Kidney epithelial cell (primary cell): Measurements from ENCODE around the gene PTPRD. TPM values are rescaled to one million over a fixed set of nuclear protein-coding genes. Genes with fewer than 3 reads are reported as not detected.

ENCODE experiments used
- DNase-seq: peaks from one replicate; pipeline ENCODE4 v3.0.0-alpha.2; 2010; ENCODE audit warnings: low read depth
- H3K27me3 ChIP-seq: 2 replicates; pipeline ENCODE4 v1.6.0; 2011; ENCODE audit warnings: low read length; ENCODE audit not compliant: control insufficient read depth, insufficient read depth
- H3K36me3 ChIP-seq: 2 replicates; pipeline ENCODE4 v1.5.1; 2011; ENCODE audit warnings: low read length; ENCODE audit not compliant: control insufficient read depth, insufficient read depth
- H3K4me3 ChIP-seq: 2 replicates; pipeline ENCODE4 v1.5.1; 2011; ENCODE audit warnings: low read depth, mild to moderate bottlenecking, control low read depth, low read length
- total RNA-seq: library from RNA; depleted of rRNA; stranded (reverse); fragments of >200 nt; gene quantifications from 2 replicates; pipeline ENCODE4 v1.2.3, GENCODE V29; 2015
- TF ChIP-seq, protein P1 (sequence below): IDR thresholded peaks from 2 replicates; pipeline ENCODE4 v1.5.1; 2011; ENCODE audit warnings: mild to moderate bottlenecking, moderate library complexity, low read length, control low read depth, inconsistent platforms; ENCODE audit not compliant: insufficient read depth, poor library complexity, severe bottlenecking

PTPRD gene
- total RNA-seq, 1 donor from 2014 or later = 18.8 TPM

DNA sequence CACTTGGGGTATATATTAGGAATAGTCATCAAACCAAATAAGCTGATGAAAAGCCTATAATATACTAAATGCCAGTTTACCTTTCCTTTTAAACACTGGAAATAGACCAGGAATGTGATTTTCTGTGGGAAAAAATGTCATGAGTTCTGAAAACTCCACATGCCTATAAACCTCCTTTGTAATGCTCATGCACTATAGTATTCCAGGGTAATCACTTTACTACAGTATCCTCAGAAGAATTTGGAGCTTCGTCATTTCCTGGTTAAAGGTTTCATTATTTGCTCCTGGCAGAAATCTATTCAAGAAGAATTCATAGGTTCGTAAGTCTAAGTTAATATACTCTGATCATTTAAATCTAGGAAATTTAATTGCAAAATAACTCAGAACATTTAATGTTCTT is 1736.5 kb downstream of the PTPRD start:
- no peak for DNase-seq
- Histone ChIP-seq H3K36me3 (no peaks in the 10 kb centered on the region), H3K4me3 (no peak overlapping the region), H3K27me3 (no peaks in the 10 kb centered on the region)
- TF ChIP-seq, protein P1, sequence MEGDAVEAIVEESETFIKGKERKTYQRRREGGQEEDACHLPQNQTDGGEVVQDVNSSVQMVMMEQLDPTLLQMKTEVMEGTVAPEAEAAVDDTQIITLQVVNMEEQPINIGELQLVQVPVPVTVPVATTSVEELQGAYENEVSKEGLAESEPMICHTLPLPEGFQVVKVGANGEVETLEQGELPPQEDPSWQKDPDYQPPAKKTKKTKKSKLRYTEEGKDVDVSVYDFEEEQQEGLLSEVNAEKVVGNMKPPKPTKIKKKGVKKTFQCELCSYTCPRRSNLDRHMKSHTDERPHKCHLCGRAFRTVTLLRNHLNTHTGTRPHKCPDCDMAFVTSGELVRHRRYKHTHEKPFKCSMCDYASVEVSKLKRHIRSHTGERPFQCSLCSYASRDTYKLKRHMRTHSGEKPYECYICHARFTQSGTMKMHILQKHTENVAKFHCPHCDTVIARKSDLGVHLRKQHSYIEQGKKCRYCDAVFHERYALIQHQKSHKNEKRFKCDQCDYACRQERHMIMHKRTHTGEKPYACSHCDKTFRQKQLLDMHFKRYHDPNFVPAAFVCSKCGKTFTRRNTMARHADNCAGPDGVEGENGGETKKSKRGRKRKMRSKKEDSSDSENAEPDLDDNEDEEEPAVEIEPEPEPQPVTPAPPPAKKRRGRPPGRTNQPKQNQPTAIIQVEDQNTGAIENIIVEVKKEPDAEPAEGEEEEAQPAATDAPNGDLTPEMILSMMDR = no peak

DNA sequence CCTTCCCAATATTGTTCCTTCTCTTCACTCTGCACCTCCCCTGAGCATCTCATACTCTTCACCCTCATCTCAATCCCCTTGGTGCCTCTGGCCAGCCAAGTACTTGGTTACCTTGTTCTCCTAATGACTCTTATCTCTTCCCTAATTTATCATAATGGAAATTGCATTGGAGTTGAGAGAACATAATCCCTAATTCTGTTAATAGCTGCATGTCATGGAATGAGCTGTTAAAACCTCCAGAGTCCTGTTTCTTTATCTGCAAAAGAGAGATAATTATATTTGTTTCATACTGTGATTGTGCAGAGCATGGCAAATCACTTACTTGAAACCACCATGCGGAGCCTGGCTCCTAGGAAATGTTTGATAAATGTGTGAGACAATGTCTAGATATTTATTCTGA is 1738.3 kb downstream of the PTPRD start:
- no peak for DNase-seq
- Histone ChIP-seq H3K36me3 (no peaks in the 10 kb centered on the region), H3K27me3 (no peaks in the 10 kb centered on the region), H3K4me3 (no peak overlapping the region)
- TF ChIP-seq, protein P1 = no peak

DNA sequence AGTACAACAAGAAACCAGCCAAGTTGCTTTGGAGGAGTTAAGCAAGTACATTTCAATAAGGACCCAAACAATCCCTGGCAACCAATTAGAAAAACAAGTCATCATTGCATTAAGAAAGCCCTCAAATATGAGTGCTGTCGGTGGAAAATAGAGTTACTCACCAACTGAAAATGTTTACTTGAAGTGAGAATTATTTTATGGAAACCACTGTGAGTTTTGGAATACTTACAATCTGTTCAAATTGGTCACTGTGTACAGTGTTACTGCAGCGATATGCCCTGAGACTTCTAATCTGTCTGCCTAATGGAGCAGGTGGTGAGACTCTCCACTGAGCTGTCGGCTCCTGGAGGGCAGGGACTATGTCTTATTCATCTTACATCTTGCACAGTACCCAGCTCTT is 1740.0 kb downstream of the PTPRD start:
- H3K27me3 ChIP-seq = no peaks in the 10 kb centered on the region
- H3K4me3 ChIP-seq = no peak overlapping the region
- H3K36me3 ChIP-seq = no peaks in the 10 kb centered on the region
- TF ChIP-seq, protein P1 = no peak
- no peak for DNase-seq

DNA sequence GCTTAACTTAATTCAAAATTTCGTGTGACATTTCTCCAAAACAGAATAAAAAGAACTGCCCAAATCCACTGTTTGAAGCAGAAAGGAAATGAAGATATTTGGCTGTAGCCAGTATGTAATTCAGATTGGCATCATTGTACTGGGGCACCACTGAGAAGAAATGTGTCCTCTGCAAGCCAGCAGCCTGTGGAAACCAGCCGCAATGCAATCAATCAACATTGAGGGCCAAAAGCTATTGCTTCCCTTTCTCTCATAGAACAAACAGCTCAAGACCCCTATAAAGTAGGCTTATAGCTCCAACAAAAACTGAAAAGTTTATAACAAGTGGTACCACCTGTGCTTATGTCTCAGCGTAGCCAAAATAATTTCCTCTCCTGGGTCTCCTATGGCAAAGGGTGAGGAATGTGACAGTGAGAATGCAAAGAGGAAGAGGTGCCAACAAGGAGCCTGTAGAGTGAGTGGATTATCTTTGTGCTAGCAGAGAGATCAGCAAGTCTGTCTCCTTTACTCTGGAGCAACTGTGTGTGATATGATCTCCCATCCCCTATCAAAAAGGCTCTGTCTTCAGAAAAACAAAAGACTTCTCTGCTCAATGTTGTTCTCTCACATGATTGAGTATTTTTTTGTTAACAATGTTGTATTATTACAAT is 1740.9 kb downstream of the PTPRD start:
- no peak for DNase-seq
- no peaks in the 10 kb centered on the region for H3K27me3 ChIP-seq
- no peaks in the 10 kb centered on the region for H3K36me3 ChIP-seq
- TF ChIP-seq, protein P1 = no peak
- H3K4me3 ChIP-seq = no peak overlapping the region

DNA sequence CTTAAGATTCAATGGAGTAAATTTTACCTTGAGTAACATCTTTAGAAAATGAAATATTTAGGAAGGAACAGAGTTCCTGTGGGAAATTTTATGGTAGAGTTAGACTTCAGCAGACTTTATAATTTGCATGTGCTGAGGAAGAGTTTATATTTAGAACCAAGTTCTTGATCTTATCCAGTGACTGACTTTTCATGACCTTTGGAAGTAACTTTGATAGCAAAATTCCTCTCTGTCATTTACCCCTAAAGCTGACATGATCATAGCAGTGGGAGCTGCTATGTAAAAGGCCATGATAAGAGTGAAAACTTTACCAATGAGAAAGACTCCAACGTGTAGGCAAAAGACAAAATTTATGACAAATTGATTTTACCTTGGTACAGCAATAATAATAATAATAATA is 1741.4 kb downstream of the PTPRD start:
- TF ChIP-seq, protein P1 = no peak
- Histone ChIP-seq H3K36me3 (no peaks in the 10 kb centered on the region), H3K4me3 (no peak overlapping the region), H3K27me3 (no peaks in the 10 kb centered on the region)
- no peak for DNase-seq

DNA sequence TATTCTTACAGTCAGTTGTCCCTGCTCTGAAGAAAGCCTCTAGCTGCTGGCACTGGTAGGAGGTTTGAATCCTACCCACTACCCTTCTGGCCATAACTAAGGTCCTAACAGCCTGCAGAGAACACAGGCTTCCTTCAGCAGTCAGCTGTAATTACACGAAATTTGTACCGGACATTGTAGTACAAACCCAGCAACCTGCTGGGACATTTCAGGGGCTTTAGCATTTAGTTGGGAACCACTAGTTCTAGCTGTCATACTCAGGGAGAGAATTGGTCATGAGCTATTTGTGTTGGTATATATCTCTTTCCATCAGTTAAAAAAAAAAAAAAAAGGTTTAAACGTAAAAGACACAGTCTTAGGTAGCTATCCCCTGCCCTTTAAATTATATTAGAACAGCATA is 1743.0 kb downstream of the PTPRD start:
- Histone ChIP-seq H3K4me3 (no peak overlapping the region), H3K36me3 (no peaks in the 10 kb centered on the region), H3K27me3 (no peaks in the 10 kb centered on the region)
- DNase-seq = no peak
- TF ChIP-seq, protein P1 = no peak
